Endothelial cell of umbilical vein (primary cell): Measurements from ENCODE around the gene GAPVD1. TPM values are rescaled to one million over a fixed set of nuclear protein-coding genes. Genes with fewer than 3 reads are reported as not detected.

Source experiments
- BruUV-seq: library from RNA; stranded (reverse); fragments of 400-500 nt; replicated peaks from 2 replicates; lab custom pipeline; 2021; lab: Mats Ljungman, UMichigan
- CTCF ChIA-PET: fragments of 300-600, 350-600 bp; sonication (Branson Sonifier 250); formaldehyde crosslinking; loops from one replicate; lab custom pipeline; 2021; ENCODE audit warnings: antibody characterized with exemption, inconsistent platforms; lab: Charles Lee
- POLR2A ChIA-PET: fragments of 300-600, 350-600 bp; sonication (Branson Sonifier 250); formaldehyde crosslinking; loops from one replicate; lab custom pipeline; 2021; ENCODE audit warnings: antibody characterized with exemption, inconsistent platforms; lab: Charles Lee
- DNase-seq: peaks from one replicate; pipeline ENCODE4 v3.0.0-alpha.2; 2011; ENCODE audit warnings: low read depth, low spot score
- FAIRE-seq: peaks from 2 replicates; lab custom pipeline; 2011; peaks lifted over from hg19 to GRCh38; lab: Jason Lieb, UNC
- H2AFZ ChIP-seq: 2 replicates; pipeline ENCODE4 v1.6.0; 2012; ENCODE audit warnings: low read depth, low read length, control low read depth, inconsistent platforms
- H3K27ac ChIP-seq: 2 replicates; pipeline ENCODE4 v1.5.1; 2011; ENCODE audit warnings: low read depth, mild to moderate bottlenecking, control low read depth, low read length, moderate library complexity; ENCODE audit not compliant: insufficient read depth
- H3K27me3 ChIP-seq, 2 experiments: 2 replicates each; pipeline versions ENCODE4 v1.6.0 to v1.6.1; 2011; ENCODE audit warnings: low read length in 2 of 2, mixed read lengths in 1 of 2; ENCODE audit not compliant: control insufficient read depth in 2 of 2, insufficient read depth in 2 of 2
- H3K36me3 ChIP-seq, 2 experiments: 2 replicates in 1 of 2; 3 replicates in 1 of 2; pipeline ENCODE4 v1.5.1; 2011; ENCODE audit warnings: low read length in 2 of 2, mild to moderate bottlenecking in 1 of 2, moderate library complexity in 1 of 2; ENCODE audit not compliant: control insufficient read depth in 2 of 2, insufficient read depth in 2 of 2; ENCODE audit errors: extremely low read depth in 1 of 2
- H3K4me1 ChIP-seq: 3 replicates; pipeline ENCODE4 v1.5.1; 2011; ENCODE audit warnings: mild to moderate bottlenecking, low read length; ENCODE audit not compliant: control insufficient read depth, insufficient read depth; ENCODE audit errors: extremely low read depth
- H3K4me2 ChIP-seq: 2 replicates; pipeline ENCODE4 v1.6.1; 2011; ENCODE audit warnings: low read length, control low read depth, mixed read lengths; ENCODE audit not compliant: insufficient read depth
- H3K4me3 ChIP-seq, 3 experiments: fragments of 200-600 bp in 1 of 3; sonication (generic), shearing (Covaris generic) in 1 of 3; replicated peaks in 1 of 3; 2 replicates each; pipeline ENCODE4 v1.5.1; 2011 to 2016; ENCODE audit warnings: control low read depth in 3 of 3, low read length in 3 of 3, mild to moderate bottlenecking in 2 of 3, inconsistent platforms in 1 of 3, low read depth in 1 of 3, moderate library complexity in 1 of 3; ENCODE audit not compliant: insufficient read depth in 1 of 3
- H3K79me2 ChIP-seq: 2 replicates; pipeline ENCODE4 v1.6.0; 2012; ENCODE audit warnings: low read length, inconsistent platforms; ENCODE audit not compliant: control insufficient read depth, insufficient read depth
- H3K9ac ChIP-seq: replicated peaks from 2 replicates; pipeline ENCODE3; 2011; ENCODE audit warnings: low read length, control low read depth; ENCODE audit not compliant: insufficient read depth; ENCODE audit errors: extremely low read depth
- H3K9me1 ChIP-seq: replicated peaks from 3 replicates; pipeline ENCODE4 v1.6.0; 2011; ENCODE audit warnings: mild to moderate bottlenecking, low read length; ENCODE audit not compliant: control insufficient read depth, insufficient read depth; ENCODE audit errors: extremely low read depth
- H3K9me3 ChIP-seq: replicated peaks from 2 replicates; pipeline ENCODE4 v1.5.1; 2012; ENCODE audit warnings: low read length, inconsistent platforms; ENCODE audit not compliant: control insufficient read depth, insufficient read depth
- H4K20me1 ChIP-seq: replicated peaks from 2 replicates; pipeline ENCODE3; 2011; ENCODE audit warnings: mild to moderate bottlenecking, low read length; ENCODE audit not compliant: control insufficient read depth, insufficient read depth; ENCODE audit errors: extremely low read depth
- CTCF ChIP-seq, 2 donors: IDR thresholded peaks; 1 replicate in 1 of 2; 2 replicates in 1 of 2; pipeline ENCODE4 v1.5.1; 2011; ENCODE audit warnings: low read length in 2 of 2, mild to moderate bottlenecking in 2 of 2, moderate library complexity in 2 of 2, control low read depth in 1 of 2, inconsistent platforms in 1 of 2, low read depth in 1 of 2; ENCODE audit not compliant: insufficient read depth in 1 of 2; ENCODE audit errors: extremely low read depth in 1 of 2
- EZH2 ChIP-seq: IDR thresholded peaks from 2 replicates; pipeline ENCODE4 v1.6.1; 2012; ENCODE audit warnings: borderline replicate concordance, low read depth, mild to moderate bottlenecking, moderate library complexity, low read length, inconsistent platforms; ENCODE audit not compliant: severe bottlenecking
- FOS ChIP-seq: IDR thresholded peaks from 2 replicates; pipeline ENCODE4 v1.6.1; 2011; ENCODE audit warnings: mild to moderate bottlenecking, low read length, moderate library complexity, borderline replicate concordance; ENCODE audit not compliant: insufficient read depth
- GATA2 ChIP-seq: IDR thresholded peaks from 2 replicates; pipeline ENCODE4 v1.7.0; 2011; ENCODE audit warnings: low read depth, mild to moderate bottlenecking, moderate library complexity, mixed read lengths, low read length; ENCODE audit not compliant: insufficient read length, insufficient read depth
- JUN ChIP-seq: IDR thresholded peaks from 2 replicates; pipeline ENCODE4 v1.6.1; 2011; ENCODE audit warnings: borderline replicate concordance, low read depth; ENCODE audit not compliant: insufficient read length, insufficient read depth
- MAX ChIP-seq: IDR thresholded peaks from 2 replicates; pipeline ENCODE4 v1.6.1; 2011; ENCODE audit not compliant: insufficient read depth, insufficient read length
- MYC ChIP-seq: IDR thresholded peaks from one replicate; pipeline ENCODE4 v1.6.1; 2011; ENCODE audit warnings: mild to moderate bottlenecking, low read depth, low read length
- POLR2A ChIP-seq: IDR thresholded peaks from 2 replicates; pipeline ENCODE4 v1.6.1; 2012; ENCODE audit warnings: low read depth, mild to moderate bottlenecking, control low read depth, low read length
- POLR2AphosphoS5 ChIP-seq: IDR thresholded peaks from 2 replicates; pipeline ENCODE4 v1.6.1; 2012; ENCODE audit warnings: low read depth, mild to moderate bottlenecking, control low read depth, low read length, moderate library complexity; ENCODE audit not compliant: insufficient read depth
- dilution Hi-C: fragments of 300-500 bp; cut with MboI; formaldehyde crosslinking; loops from one replicate; pipeline ENCODE4 v1.15.0; 2019; ENCODE audit warnings: low sequenced_read_pairs; ENCODE audit not compliant: extremely low pct_ligation_motif_present
- intact Hi-C: fragments of 100-400 bp; cut with micrococcal nuclease; formaldehyde crosslinking; loops from one replicate; pipeline ENCODE4 v1.10.0; 2022
- polyA plus RNA-seq, 4 experiments: library from polyadenylated mRNA; depleted of rRNA in 3 of 4; stranded (reverse) in 3 of 4; unstranded in 1 of 4; fragments of >200 nt; gene quantifications; 2 replicates each; pipeline versions ENCODE4 v1.2.1 to v1.2.3, GENCODE V29; 2011 to 2012; ENCODE audit warnings: missing spikeins in 1 of 4
- total RNA-seq: library from RNA; stranded (reverse); gene quantifications from 2 replicates; pipeline ENCODE4 v1.2.3, GENCODE V29; 2021

GAPVD1 gene
- total and polyA plus RNA-seq, 2 donors (not counting 3 experiments of a cell fraction or from before 2014, with no cell fraction given) = 10.7 to 53.2 TPM

- Histone ChIP-seq H4K20me1 (no peaks in the 10 kb centered on the region), H3K27me3 (no peaks in the 10 kb centered on the region), H3K79me2 (peaks cover 23% of the 10 kb centered on the region), H3K4me3 (no peak overlapping the region), H3K4me1 (peaks cover 16% of the 10 kb centered on the region), H3K27ac (no peak overlapping the region), H3K4me2 (no peak overlapping the region), H2AFZ (no peak overlapping the region), H3K9ac (no peak overlapping the region), H3K9me1 (no peaks in the 10 kb centered on the region), H3K36me3 (no peaks in the 10 kb centered on the region), H3K9me3 (no peaks in the 10 kb centered on the region)
- POLR2A ChIA-PET = no interaction called here
- CTCF ChIA-PET = interaction anchor here (1.8 kb wide), 1 partner anchor 103 kb away, joined by 5 read pairs; no protein-coding TSS in a partner anchor
- dilution Hi-C loops (no loop called here), intact Hi-C loops (no loop called here)
- TF ChIP-seq FOS = no peak
- no peak for TF ChIP-seq MYC
- no peak for TF ChIP-seq CTCF (IDR thresholded peaks at IDR 0.05; ENCODE audit: extremely low read depth in 1 of 2, insufficient read depth in 1 of 2, low read depth in 1 of 2, low read length in 2 of 2)
- TF ChIP-seq EZH2 = no peak
- no peak for TF ChIP-seq POLR2A
- no peak for TF ChIP-seq GATA2
- TF ChIP-seq JUN = no peak
- TF ChIP-seq MAX = no peak
- no peak for TF ChIP-seq POLR2AphosphoS5
- DNase-seq (no peak), FAIRE-seq (no peak)
- BruUV-seq = no TSS peak
Observed at GRCh38 chr9:125258832-125259534, 2.6 kb upstream of the GAPVD1 start.
